Duodenal mucosa (tissue), 2 donors: ENCODE data around the gene ARID5A.
A peak's percentile ranks its signal among the peaks of the same experiment; 100 is the strongest.
"Not testable (repeated sequence)": the region's sequence is repeated elsewhere in the genome, so short reads cannot be mapped to it uniquely, and the experiment has no call there.

ENCODE experiments used
- H3K27ac ChIP-seq: one replicate; pipeline ENCODE4 v1.7.0; 2013; ENCODE audit warnings: low read depth, low read length
- H3K27me3 ChIP-seq, 2 donors: one replicate each; pipeline ENCODE4 v1.7.0; 2013; ENCODE audit warnings: low read length in 2 of 2, control low read depth in 1 of 2; ENCODE audit not compliant: insufficient read depth in 2 of 2, control insufficient read depth in 1 of 2
- H3K36me3 ChIP-seq, 2 donors: one replicate each; pipeline ENCODE4 v1.7.0; 2013; ENCODE audit warnings: low read length in 2 of 2, control low read depth in 1 of 2; ENCODE audit not compliant: insufficient read depth in 2 of 2, control insufficient read depth in 1 of 2
- H3K4me1 ChIP-seq, 2 donors: one replicate each; pipeline ENCODE4 v1.7.0; 2013; ENCODE audit warnings: low read length in 2 of 2, control low read depth in 1 of 2; ENCODE audit not compliant: insufficient read depth in 2 of 2, control insufficient read depth in 1 of 2
- H3K4me3 ChIP-seq, 2 donors: one replicate each; pipeline ENCODE4 v1.7.0; 2013; ENCODE audit warnings: low read length in 2 of 2, low read depth in 1 of 2
- H3K9ac ChIP-seq, 2 donors: one replicate each; pipeline ENCODE4 v1.7.0; 2013; ENCODE audit warnings: low read length in 2 of 2, low read depth in 1 of 2
- H3K9me3 ChIP-seq, 2 donors: one replicate each; pipeline ENCODE4 v1.7.0; 2013; ENCODE audit warnings: low read length in 2 of 2, control low read depth in 1 of 2; ENCODE audit not compliant: control insufficient read depth in 1 of 2

The ARID5A gene

GRCh38 chr2:96549466-96549785, 12.9 kb downstream of the ARID5A start:
- H3K4me1 ChIP-seq: peaks cover 6 to 17% of the 10 kb centered on the region in 2 donors
- H3K27me3 ChIP-seq: no peaks in the 10 kb centered on the region
- peaks cover 0 to 43% of the 10 kb centered on the region in 2 donors for H3K36me3 ChIP-seq
- H3K9me3 ChIP-seq: no peaks in the 10 kb centered on the region
- H3K4me3 ChIP-seq: peak overlapping the region; percentile 39 to 51
- H3K9ac ChIP-seq: peak overlapping the region in 1 of 2 donors; percentile 9
- H3K27ac ChIP-seq: no peak overlapping the region

DNA sequence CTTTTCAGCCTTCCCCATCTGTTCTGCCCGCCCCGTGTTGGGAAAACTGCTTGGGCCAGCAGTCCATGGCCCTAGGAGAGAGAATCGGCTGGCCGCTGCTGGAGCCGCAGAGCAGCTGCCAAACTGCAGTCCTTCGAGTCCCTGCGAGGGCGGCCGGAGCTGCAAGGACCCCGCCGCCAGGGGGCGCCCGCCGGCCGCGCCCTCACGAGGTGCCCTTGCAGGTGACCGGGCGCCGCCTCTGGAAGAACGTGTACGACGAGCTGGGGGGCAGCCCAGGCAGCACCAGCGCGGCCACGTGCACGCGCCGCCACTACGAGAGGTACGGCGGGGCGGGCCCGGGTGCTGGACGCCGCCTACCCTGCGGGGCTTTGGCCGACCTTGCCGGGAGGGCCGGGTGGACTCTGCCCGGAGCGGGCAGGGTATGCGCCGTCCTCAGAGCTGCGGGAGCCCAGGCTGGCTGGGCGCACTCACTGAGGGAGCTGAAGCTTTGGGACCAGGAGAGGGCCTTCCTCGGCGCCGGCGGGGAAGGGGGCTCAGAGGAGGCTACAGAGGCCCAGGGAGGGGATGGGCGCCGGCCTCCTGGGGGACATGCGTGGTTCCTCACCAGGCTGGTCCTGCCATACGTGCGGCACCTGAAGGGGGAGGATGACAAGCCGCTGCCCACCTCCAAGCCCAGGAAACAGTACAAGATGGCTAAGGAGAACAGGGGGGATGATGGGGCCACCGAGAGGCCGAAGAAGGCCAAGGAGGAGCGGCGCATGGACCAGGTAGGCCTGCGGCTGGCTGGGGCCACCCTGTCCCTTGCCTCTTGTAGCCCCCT, 13.6 kb downstream of the ARID5A start:
- no peak overlapping the region for H3K27ac ChIP-seq
- peaks cover 6 to 22% of the 10 kb centered on the region in 2 donors for H3K4me1 ChIP-seq
- H3K9me3 ChIP-seq: no peaks in the 10 kb centered on the region
- H3K36me3 ChIP-seq: peaks cover 0 to 43% of the 10 kb centered on the region in 2 donors
- peak overlapping the region in 1 of 2 donors; percentile 9 for H3K9ac ChIP-seq
- H3K4me3 ChIP-seq: peak overlapping the region; percentile 39 to 51
- H3K27me3 ChIP-seq: no peaks in the 10 kb centered on the region

DNA sequence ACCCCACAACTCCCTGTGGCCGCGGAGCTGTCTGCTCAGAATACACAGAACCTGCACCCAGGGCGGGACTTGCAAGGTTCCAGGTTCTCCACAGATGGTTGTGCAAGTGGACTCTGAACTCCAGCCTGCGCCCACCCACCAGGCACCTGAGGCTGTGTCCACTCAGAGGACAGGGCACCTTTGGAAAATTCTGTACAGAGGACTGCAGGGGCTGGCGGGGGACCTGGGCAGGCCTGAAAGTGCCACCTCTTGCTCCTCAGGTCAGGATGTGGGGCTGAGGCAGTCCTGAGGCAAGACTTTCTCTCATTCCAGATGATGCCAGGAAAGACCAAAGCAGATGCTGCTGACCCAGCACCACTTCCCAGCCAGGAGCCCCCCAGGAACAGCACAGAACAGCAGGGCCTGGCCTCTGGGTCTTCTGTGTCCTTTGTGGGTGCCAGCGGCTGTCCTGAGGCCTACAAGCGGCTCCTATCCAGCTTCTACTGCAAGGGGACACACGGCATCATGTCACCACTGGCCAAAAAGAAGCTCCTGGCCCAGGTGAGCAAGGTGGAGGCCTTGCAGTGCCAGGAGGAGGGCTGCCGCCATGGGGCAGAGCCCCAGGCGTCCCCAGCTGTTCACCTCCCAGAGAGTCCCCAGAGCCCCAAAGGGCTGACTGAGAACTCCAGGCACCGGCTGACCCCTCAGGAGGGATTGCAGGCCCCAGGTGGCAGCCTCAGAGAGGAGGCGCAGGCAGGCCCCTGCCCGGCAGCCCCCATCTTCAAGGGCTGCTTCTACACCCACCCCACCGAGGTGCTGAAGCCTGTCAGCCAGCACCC, 14.4 kb downstream of the ARID5A start:
- Histone ChIP-seq H3K9me3 (no peaks in the 10 kb centered on the region), H3K36me3 (peaks cover 0 to 43% of the 10 kb centered on the region in 2 donors), H3K27me3 (no peaks in the 10 kb centered on the region), H3K4me1 (peaks cover 6 to 22% of the 10 kb centered on the region in 2 donors), H3K4me3 (no peak overlapping the region), H3K9ac (no peak overlapping the region), H3K27ac (no peak overlapping the region)

- no peaks in the 10 kb centered on the region for H3K9me3 ChIP-seq
- peaks cover 11 to 22% of the 10 kb centered on the region in 2 donors for H3K4me1 ChIP-seq
- H3K27ac ChIP-seq: no peak overlapping the region
- H3K9ac ChIP-seq: no peak overlapping the region
- H3K36me3 ChIP-seq: peaks cover 0 to 43% of the 10 kb centered on the region in 2 donors
- H3K4me3 ChIP-seq: no peak overlapping the region
- no peaks in the 10 kb centered on the region for H3K27me3 ChIP-seq
Measured at GRCh38 chr2:96551605-96552314, 15.2 kb downstream of the ARID5A start.

- Histone ChIP-seq H3K27ac (no peak overlapping the region), H3K27me3 (no peaks in the 10 kb centered on the region), H3K9me3 (peaks cover 3 to 5% of the 10 kb centered on the region in 2 donors), H3K4me1 (peaks cover 15 to 24% of the 10 kb centered on the region in 2 donors), H3K36me3 (peaks cover 0 to 38% of the 10 kb centered on the region in 2 donors), H3K4me3 (no peak overlapping the region), H3K9ac (no peak overlapping the region)
Measured at GRCh38 chr2:96552315-96553175, 16.0 kb downstream of the ARID5A start.

DNA sequence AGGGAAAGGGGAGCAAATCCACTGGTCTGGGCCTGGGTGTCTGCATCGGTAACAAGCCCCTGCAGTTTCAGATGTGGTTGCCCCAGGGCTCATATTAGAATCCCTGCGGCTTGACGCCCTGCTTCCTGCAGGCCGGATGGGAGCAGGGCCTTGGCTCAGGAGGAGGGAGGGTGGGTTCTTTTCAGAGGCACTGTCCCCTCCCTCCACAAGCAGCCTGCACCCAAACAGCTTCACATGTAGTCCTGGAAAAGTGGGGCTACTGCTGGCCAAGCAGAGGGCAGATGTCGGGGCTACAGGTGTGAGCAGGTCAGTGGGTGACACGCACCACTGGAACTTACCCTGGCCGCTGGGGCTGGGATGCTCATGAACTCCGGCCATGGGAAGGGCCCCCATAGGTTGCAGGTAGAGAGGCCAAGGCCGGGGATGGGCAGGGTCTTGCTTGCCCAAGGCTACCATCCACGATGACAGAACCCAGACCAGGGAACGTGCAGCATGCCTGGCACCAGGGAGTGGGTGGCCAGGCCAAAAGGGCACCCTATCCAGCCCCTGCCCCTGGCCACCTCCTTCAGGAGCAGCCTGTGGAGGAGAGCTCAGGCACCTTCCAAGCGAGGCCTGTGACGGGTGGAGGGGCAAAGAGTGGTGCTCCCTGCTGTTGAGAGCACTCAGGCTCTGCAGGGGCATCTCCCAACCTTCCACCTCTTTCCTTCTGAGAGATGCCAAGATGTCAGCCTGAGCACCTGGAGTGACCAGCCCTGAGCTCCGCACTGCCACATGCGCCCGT, 16.8 kb downstream of the ARID5A start:
- Histone ChIP-seq H3K27ac (no peak overlapping the region), H3K9me3 (peaks cover 3 to 5% of the 10 kb centered on the region in 2 donors), H3K4me3 (no peak overlapping the region), H3K4me1 (peaks cover 15 to 24% of the 10 kb centered on the region in 2 donors), H3K27me3 (no peaks in the 10 kb centered on the region), H3K36me3 (peaks cover 0 to 35% of the 10 kb centered on the region in 2 donors), H3K9ac (no peak overlapping the region)

DNA sequence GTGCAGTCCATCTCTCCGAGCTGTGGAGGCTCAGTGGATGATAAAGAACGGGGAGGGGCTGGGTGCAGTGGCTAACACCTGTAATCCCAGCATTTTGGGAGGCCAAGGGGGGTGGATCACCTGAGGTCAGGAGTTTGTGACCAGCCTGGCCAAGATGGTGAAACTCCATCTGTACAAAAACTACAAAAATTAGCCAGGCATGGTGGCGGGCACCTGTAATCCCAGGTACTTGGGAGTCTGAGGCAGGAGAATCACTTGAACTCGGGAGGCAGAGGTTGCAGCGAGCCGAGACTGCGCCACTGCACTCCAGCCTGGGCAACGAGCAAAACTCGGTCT, 17.4 kb downstream of the ARID5A start:
- Histone ChIP-seq H3K36me3 (peaks cover 0 to 30% of the 10 kb centered on the region in 2 donors), H3K4me1 (peaks cover 15 to 23% of the 10 kb centered on the region in 2 donors)
- not testable (repeated sequence) for H3K9ac ChIP-seq, H3K4me3 ChIP-seq, H3K9me3 ChIP-seq, H3K27me3 ChIP-seq, H3K27ac ChIP-seq

GRCh38 chr2:96554293-96555145, 18.0 kb downstream of the ARID5A start:
- Histone ChIP-seq H3K36me3 (peaks cover 0 to 24% of the 10 kb centered on the region in 2 donors), H3K4me1 (peaks cover 13 to 18% of the 10 kb centered on the region in 2 donors), H3K27ac (no peak overlapping the region), H3K27me3 (no peaks in the 10 kb centered on the region), H3K9ac (peak overlapping the region; percentile 30 to 38), H3K9me3 (peaks cover 3 to 5% of the 10 kb centered on the region in 2 donors), H3K4me3 (no peak overlapping the region)
